Measurements from ENCODE around the gene ADAMTS18. TPM values are rescaled to one million over a fixed set of nuclear protein-coding genes. Genes with fewer than 3 reads are reported as not detected.

Gene ADAMTS18
- total RNA-seq, 1 experiment from 2014 or later, result not detected

- H3K4me3 ChIP-seq, result no peak overlapping the region
- peaks cover 55% of the 10 kb centered on the region for H3K27me3 ChIP-seq (ENCODE audit: insufficient read depth, low read depth)
- H2AFZ ChIP-seq, result no peak overlapping the region
- H4K20me1 ChIP-seq (ENCODE audit: insufficient read depth), result no peaks in the 10 kb centered on the region
- H3K9me2 ChIP-seq (ENCODE audit: insufficient read depth), result no peaks in the 10 kb centered on the region
- TF ChIP-seq EZH2 (IDR thresholded peaks at IDR 0.05; ENCODE audit: low read depth), result no peak
- TF ChIP-seq, protein P1, sequence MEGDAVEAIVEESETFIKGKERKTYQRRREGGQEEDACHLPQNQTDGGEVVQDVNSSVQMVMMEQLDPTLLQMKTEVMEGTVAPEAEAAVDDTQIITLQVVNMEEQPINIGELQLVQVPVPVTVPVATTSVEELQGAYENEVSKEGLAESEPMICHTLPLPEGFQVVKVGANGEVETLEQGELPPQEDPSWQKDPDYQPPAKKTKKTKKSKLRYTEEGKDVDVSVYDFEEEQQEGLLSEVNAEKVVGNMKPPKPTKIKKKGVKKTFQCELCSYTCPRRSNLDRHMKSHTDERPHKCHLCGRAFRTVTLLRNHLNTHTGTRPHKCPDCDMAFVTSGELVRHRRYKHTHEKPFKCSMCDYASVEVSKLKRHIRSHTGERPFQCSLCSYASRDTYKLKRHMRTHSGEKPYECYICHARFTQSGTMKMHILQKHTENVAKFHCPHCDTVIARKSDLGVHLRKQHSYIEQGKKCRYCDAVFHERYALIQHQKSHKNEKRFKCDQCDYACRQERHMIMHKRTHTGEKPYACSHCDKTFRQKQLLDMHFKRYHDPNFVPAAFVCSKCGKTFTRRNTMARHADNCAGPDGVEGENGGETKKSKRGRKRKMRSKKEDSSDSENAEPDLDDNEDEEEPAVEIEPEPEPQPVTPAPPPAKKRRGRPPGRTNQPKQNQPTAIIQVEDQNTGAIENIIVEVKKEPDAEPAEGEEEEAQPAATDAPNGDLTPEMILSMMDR (conservative IDR thresholded peaks at IDR 0.05), result no peak
- H3K4me2 ChIP-seq, result no peak overlapping the region
- BruUV-seq (replicated peaks), result no TSS peak
- no peak overlapping the region for H3K27ac ChIP-seq
- H3F3A ChIP-seq (ENCODE audit: insufficient read depth, low read depth), result no peaks in the 10 kb centered on the region
- intact Hi-C loops (cut with micrococcal nuclease; ENCODE audit: unreplicated experiment), result no loop called here
- H3K4me1 ChIP-seq (replicated peaks; ENCODE audit: insufficient read depth), result no peaks in the 10 kb centered on the region
- H3K36me3 ChIP-seq (ENCODE audit: low read depth), result no peaks in the 10 kb centered on the region
- CTCF ChIA-PET, result no interaction called here
- DNase-seq, result no peak
- no peaks in the 10 kb centered on the region for H3K79me2 ChIP-seq (ENCODE audit: low read depth)
- POLR2A ChIA-PET (ENCODE audit: unreplicated experiment), result no interaction called here
- no peaks in the 10 kb centered on the region for H3K9me3 ChIP-seq (ENCODE audit: insufficient read depth, low read depth)
These were observed 14.4 kb upstream of the ADAMTS18 start for GRCh38 chr16:77449208-77449607.

DNA sequence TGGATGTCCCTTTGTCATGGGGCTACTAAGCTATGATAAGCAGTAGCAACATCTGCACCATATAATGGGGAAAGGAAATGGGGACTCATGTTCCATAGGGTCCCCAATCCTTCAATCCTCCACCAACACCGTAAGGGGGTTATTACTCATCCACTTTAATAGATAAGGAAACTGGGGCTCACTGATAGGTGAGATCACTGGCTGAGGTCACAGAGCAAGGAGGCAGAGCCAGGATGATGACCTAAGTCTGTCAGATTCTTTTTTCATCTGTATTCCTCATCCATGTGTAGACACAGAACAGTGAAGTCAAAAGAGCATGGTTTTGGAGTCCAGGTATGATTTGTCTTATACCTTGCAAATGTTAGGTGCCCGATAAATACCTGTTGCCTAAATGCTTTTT lies 10.5 kb upstream of the ADAMTS18 start:
- Histone ChIP-seq H3K27me3 (ENCODE audit: insufficient read depth, low read depth) (peaks cover 65% of the 10 kb centered on the region), H3K79me2 (ENCODE audit: low read depth) (no peaks in the 10 kb centered on the region), H3K9me3 (ENCODE audit: insufficient read depth, low read depth) (no peaks in the 10 kb centered on the region), H3K4me3 (no peak overlapping the region), H3K4me2 (no peak overlapping the region), H3K9me2 (ENCODE audit: insufficient read depth) (no peaks in the 10 kb centered on the region), H3K4me1 (replicated peaks; ENCODE audit: insufficient read depth) (no peaks in the 10 kb centered on the region), H3K27ac (no peak overlapping the region), H3F3A (ENCODE audit: insufficient read depth, low read depth) (no peaks in the 10 kb centered on the region), H4K20me1 (ENCODE audit: insufficient read depth) (no peaks in the 10 kb centered on the region), H2AFZ (no peak overlapping the region), H3K36me3 (ENCODE audit: low read depth) (no peaks in the 10 kb centered on the region)
- no TSS peak for BruUV-seq (replicated peaks)
- ChIA-PET POLR2A (ENCODE audit: unreplicated experiment) (no interaction called here), CTCF (no interaction called here)
- intact Hi-C loops (cut with micrococcal nuclease; ENCODE audit: unreplicated experiment), result no loop called here
- TF ChIP-seq EZH2 (IDR thresholded peaks at IDR 0.05; ENCODE audit: low read depth), result no peak
- TF ChIP-seq, protein P1 (conservative IDR thresholded peaks at IDR 0.05), result no peak
- no peak for DNase-seq

DNA sequence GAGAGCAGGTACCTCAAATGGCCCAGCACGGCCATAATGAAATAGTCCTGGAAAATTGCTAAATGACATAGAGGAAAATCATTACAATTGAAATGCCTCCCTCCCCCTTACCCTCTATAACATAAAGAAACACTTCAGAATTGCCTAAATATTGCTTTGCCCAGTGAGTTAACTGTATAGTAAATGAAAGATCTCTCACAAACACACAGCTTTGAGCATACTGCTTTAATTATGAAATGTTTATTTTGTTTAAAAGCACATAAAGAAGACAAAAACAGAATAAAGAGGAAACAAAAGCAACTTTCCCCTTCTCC lies 9.3 kb upstream of the ADAMTS18 start:
- TF ChIP-seq EZH2 (IDR thresholded peaks at IDR 0.05; ENCODE audit: low read depth), result no peak
- TF ChIP-seq, protein P1 (conservative IDR thresholded peaks at IDR 0.05), result no peak
- Histone ChIP-seq H2AFZ (no peak overlapping the region), H3K27me3 (ENCODE audit: insufficient read depth, low read depth) (peaks cover 73% of the 10 kb centered on the region), H4K20me1 (ENCODE audit: insufficient read depth) (no peaks in the 10 kb centered on the region), H3K79me2 (ENCODE audit: low read depth) (no peaks in the 10 kb centered on the region), H3K27ac (no peak overlapping the region), H3K4me2 (no peak overlapping the region), H3F3A (ENCODE audit: insufficient read depth, low read depth) (no peaks in the 10 kb centered on the region), H3K4me3 (no peak overlapping the region), H3K9me3 (ENCODE audit: insufficient read depth, low read depth) (no peaks in the 10 kb centered on the region), H3K9me2 (ENCODE audit: insufficient read depth) (no peaks in the 10 kb centered on the region), H3K36me3 (ENCODE audit: low read depth) (no peaks in the 10 kb centered on the region), H3K4me1 (replicated peaks; ENCODE audit: insufficient read depth) (no peaks in the 10 kb centered on the region)
- POLR2A ChIA-PET (ENCODE audit: unreplicated experiment), result no interaction called here
- DNase-seq, result no peak
- BruUV-seq (replicated peaks), result no TSS peak
- CTCF ChIA-PET, result no interaction called here
- intact Hi-C loops (cut with micrococcal nuclease; ENCODE audit: unreplicated experiment), result no loop called here
